Measurements from ENCODE around the gene DHRS13.

DNA sequence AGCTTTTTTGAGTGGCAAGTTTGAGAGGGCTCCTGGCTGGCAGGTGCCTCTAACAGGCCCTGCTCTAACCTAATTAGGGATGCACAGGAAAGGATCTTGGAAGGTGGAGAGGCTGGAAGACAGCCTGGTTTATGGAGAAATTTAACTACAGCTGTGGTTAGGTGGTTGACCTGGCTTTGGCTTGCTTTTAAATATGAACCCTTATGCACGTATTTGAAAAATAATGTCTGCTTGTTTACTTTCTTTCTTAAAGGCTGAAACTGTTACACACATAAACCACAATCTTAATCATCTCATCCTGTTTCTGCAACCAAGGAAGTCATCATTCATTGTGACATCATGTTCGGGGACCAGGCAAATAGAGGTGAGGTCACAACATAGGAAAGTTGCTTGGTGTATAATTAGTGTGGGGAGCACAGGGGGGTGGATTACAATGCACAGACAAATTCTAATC, 23.1 kb upstream of the DHRS13 start:
- TF ChIP-seq, protein P1, sequence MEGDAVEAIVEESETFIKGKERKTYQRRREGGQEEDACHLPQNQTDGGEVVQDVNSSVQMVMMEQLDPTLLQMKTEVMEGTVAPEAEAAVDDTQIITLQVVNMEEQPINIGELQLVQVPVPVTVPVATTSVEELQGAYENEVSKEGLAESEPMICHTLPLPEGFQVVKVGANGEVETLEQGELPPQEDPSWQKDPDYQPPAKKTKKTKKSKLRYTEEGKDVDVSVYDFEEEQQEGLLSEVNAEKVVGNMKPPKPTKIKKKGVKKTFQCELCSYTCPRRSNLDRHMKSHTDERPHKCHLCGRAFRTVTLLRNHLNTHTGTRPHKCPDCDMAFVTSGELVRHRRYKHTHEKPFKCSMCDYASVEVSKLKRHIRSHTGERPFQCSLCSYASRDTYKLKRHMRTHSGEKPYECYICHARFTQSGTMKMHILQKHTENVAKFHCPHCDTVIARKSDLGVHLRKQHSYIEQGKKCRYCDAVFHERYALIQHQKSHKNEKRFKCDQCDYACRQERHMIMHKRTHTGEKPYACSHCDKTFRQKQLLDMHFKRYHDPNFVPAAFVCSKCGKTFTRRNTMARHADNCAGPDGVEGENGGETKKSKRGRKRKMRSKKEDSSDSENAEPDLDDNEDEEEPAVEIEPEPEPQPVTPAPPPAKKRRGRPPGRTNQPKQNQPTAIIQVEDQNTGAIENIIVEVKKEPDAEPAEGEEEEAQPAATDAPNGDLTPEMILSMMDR (IDR thresholded peaks at IDR 0.05) = no peak
- no peak for TF ChIP-seq POLR2A (IDR thresholded peaks at IDR 0.05)
